ENCODE data around the gene TICRR. TPM values are rescaled to one million over a fixed set of nuclear protein-coding genes. Genes with fewer than 3 reads are reported as not detected.

Gene TICRR
- polyA plus RNA-seq, 2 of the 4 experiments (the other 2 are of a cell fraction) = 7.8 to 11.6 TPM

- Histone ChIP-seq H3K9me3 (no peaks in the 10 kb centered on the region), H3K4me3 (no peak overlapping the region), H3K4me2 (no peak overlapping the region), H3K4me1 (no peaks in the 10 kb centered on the region), H3K27ac (no peak overlapping the region)
- 71% methylated on average over 10 of the region's 10 CpGs for WGBS (ENCODE audit: missing lambda C conversion rate)
- no peak for DNase-seq (ENCODE audit: low read depth in 1 of 2, low spot score in 1 of 2)
- TF ChIP-seq HOXB13 (CRISPR knock-in tag; IDR thresholded peaks at IDR 0.05; ENCODE audit: low read depth) (no peak), RAD21 (conservative IDR thresholded peaks at IDR 0.05 in 1 of 2, IDR thresholded peaks at IDR 0.05 in 1 of 2) (no peak), EHF (CRISPR knock-in tag; IDR thresholded peaks at IDR 0.05) (no peak), REST (IDR thresholded peaks at IDR 0.05) (no peak), EHMT2 (IDR thresholded peaks at IDR 0.05; ENCODE audit: low read depth) (no peak), CEBPB (IDR thresholded peaks at IDR 0.05) (no peak), ZSCAN20 (CRISPR knock-in tag; IDR thresholded peaks at IDR 0.05) (no peak), ZC3H11A (IDR thresholded peaks at IDR 0.05) (no peak), HOXB5 (CRISPR knock-in tag; IDR thresholded peaks at IDR 0.05) (no peak), HMGXB4 (CRISPR knock-in tag; IDR thresholded peaks at IDR 0.05; ENCODE audit: borderline replicate concordance) (no peak), TFCP2L1 (CRISPR knock-in tag; IDR thresholded peaks at IDR 0.05) (no peak), ZNF302 (CRISPR knock-in tag; IDR thresholded peaks at IDR 0.05) (no peak)
- ATAC-seq = no peak
- CTCF ChIA-PET = no interaction called here
- no peak for FAIRE-seq
- POLR2A ChIA-PET = no interaction called here
Observed at GRCh38 chr15:89526601-89527441, 48.4 kb upstream of the TICRR start.

- ChIA-PET CTCF (interaction anchor here (2.3 kb wide), 1 partner anchor 33 kb away, joined by 6 read pairs; the partner anchor contains the start of gene RHCG), POLR2A (no interaction called here)
- DNase-seq (ENCODE audit: low read depth in 1 of 2, low spot score in 1 of 2) (no peak), ATAC-seq (peak in 1 of 2 experiments; percentile 42; a peak in 2 of 6 replicates), FAIRE-seq (no peak)
- TF ChIP-seq CHD4 (IDR thresholded peaks at IDR 0.05; ENCODE audit: borderline replicate concordance) (no peak), MYC (IDR thresholded peaks at IDR 0.05; ENCODE audit: borderline replicate concordance, low read length) (no peak), NFE2L2 (conservative IDR thresholded peaks at IDR 0.05; ENCODE audit: low read length) (no peak), TP53 (CRISPR knock-in tag; IDR thresholded peaks at IDR 0.05) (no peak), POLR2AphosphoS2 (conservative IDR thresholded peaks at IDR 0.05; ENCODE audit: low read length) (no peak), ESRRA (IDR thresholded peaks at IDR 0.05; ENCODE audit: borderline replicate concordance, low read length) (no peak), CBX2 (IDR thresholded peaks at IDR 0.05; ENCODE audit: borderline replicate concordance, low read depth) (no peak), RAD21 (conservative IDR thresholded peaks at IDR 0.05 in 1 of 2, IDR thresholded peaks at IDR 0.05 in 1 of 2) (no peak), SREBF2 (IDR thresholded peaks at IDR 0.05) (no peak), MAZ (IDR thresholded peaks at IDR 0.05; ENCODE audit: borderline replicate concordance, low read depth, low read length) (no peak), CBX8 (IDR thresholded peaks at IDR 0.05) (no peak), E2F6 (IDR thresholded peaks at IDR 0.05; ENCODE audit: borderline replicate concordance, low read depth) (no peak), ZFP36 (IDR thresholded peaks at IDR 0.05; ENCODE audit: borderline replicate concordance, partially characterized antibody) (no peak), SMC3 (IDR thresholded peaks at IDR 0.05) (no peak), EHMT2 (IDR thresholded peaks at IDR 0.05; ENCODE audit: low read depth) (no peak), HES2 (IDR thresholded peaks at IDR 0.05) (no peak)
- TF ChIP-seq, protein P1, sequence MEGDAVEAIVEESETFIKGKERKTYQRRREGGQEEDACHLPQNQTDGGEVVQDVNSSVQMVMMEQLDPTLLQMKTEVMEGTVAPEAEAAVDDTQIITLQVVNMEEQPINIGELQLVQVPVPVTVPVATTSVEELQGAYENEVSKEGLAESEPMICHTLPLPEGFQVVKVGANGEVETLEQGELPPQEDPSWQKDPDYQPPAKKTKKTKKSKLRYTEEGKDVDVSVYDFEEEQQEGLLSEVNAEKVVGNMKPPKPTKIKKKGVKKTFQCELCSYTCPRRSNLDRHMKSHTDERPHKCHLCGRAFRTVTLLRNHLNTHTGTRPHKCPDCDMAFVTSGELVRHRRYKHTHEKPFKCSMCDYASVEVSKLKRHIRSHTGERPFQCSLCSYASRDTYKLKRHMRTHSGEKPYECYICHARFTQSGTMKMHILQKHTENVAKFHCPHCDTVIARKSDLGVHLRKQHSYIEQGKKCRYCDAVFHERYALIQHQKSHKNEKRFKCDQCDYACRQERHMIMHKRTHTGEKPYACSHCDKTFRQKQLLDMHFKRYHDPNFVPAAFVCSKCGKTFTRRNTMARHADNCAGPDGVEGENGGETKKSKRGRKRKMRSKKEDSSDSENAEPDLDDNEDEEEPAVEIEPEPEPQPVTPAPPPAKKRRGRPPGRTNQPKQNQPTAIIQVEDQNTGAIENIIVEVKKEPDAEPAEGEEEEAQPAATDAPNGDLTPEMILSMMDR (IDR thresholded peaks at IDR 0.05) = no peak
- Histone ChIP-seq H3K4me3 (no peak overlapping the region), H3K4me2 (no peak overlapping the region), H3K9me3 (no peaks in the 10 kb centered on the region), H3K4me1 (no peaks in the 10 kb centered on the region), H3K27ac (no peak overlapping the region)
- 83% methylated on average over 6 of the region's 6 CpGs for WGBS (ENCODE audit: missing lambda C conversion rate)
Observed at GRCh38 chr15:89528757-89529352, 46.4 kb upstream of the TICRR start.
